GM21447 (cell line): ENCODE data around the gene PPP1R3C.

Source experiments
- ATAC-seq: cut with Tn5 transposase; IDR thresholded peaks from one replicate; pipeline ENCODE4 v1.9.1; 2021; ENCODE audit not compliant: unreplicated experiment

Gene PPP1R3C

GRCh38 chr10:91632671-91633550 lies at the start of gene PPP1R3C:
Gene PPP1R3C, minus strand, starts transcription at chr10:91633071. Its CDS starts 102 bp downstream, at chr10:91632969.
- ATAC-seq: peak; percentile 81

GRCh38 chr10:91681361-91682276 lies 48.7 kb upstream of the PPP1R3C start:
- ATAC-seq: no peak

GRCh38 chr10:91680487-91680886 lies 47.6 kb upstream of the PPP1R3C start:
- ATAC-seq: no peak

GRCh38 chr10:91679296-91679695 lies 46.4 kb upstream of the PPP1R3C start:
- ATAC-seq: no peak

- ATAC-seq: no peak
Measured at GRCh38 chr10:91677911-91678310, 45.0 kb upstream of the PPP1R3C start.

GRCh38 chr10:91672021-91672608 lies 39.2 kb upstream of the PPP1R3C start:
- no peak for ATAC-seq

GRCh38 chr10:91668913-91669312 lies 36.0 kb upstream of the PPP1R3C start:
- no peak for ATAC-seq

- no peak for ATAC-seq
Measured at GRCh38 chr10:91665842-91666241, 33.0 kb upstream of the PPP1R3C start.

GRCh38 chr10:91664426-91664825 lies 31.6 kb upstream of the PPP1R3C start:
- ATAC-seq: no peak

GRCh38 chr10:91662993-91663392 lies 30.1 kb upstream of the PPP1R3C start:
- no peak for ATAC-seq

- no peak for ATAC-seq
Measured at GRCh38 chr10:91653219-91653870, 20.5 kb upstream of the PPP1R3C start.

GRCh38 chr10:91652364-91652763 lies 19.5 kb upstream of the PPP1R3C start:
- no peak for ATAC-seq

- no peak for ATAC-seq
Measured at GRCh38 chr10:91643700-91644099, 10.8 kb upstream of the PPP1R3C start.

GRCh38 chr10:91642831-91643692 lies 10.2 kb upstream of the PPP1R3C start:
- ATAC-seq: no peak

- ATAC-seq: no peak
Measured at GRCh38 chr10:91636892-91637291, 4.0 kb upstream of the PPP1R3C start.

- peak; percentile 50 for ATAC-seq
Measured at GRCh38 chr10:91635401-91636400, 2.8 kb upstream of the PPP1R3C start.

GRCh38 chr10:91634898-91635297 lies 2.0 kb upstream of the PPP1R3C start:
- ATAC-seq: no peak

- ATAC-seq: no peak
Measured at GRCh38 chr10:91634246-91634645, 1.4 kb upstream of the PPP1R3C start.

GRCh38 chr10:91630625-91631024 lies 2.2 kb downstream of the PPP1R3C start:
- no peak for ATAC-seq
